GM18511 (cell line): ENCODE results near the gene MSN.
"Not testable (repeated sequence)": the region's sequence is repeated elsewhere in the genome, so short reads cannot be mapped to it uniquely, and the experiment has no call there.

Experiments used
- ATAC-seq: cut with Tn5 transposase; IDR thresholded peaks from one replicate; pipeline ENCODE4 v1.9.1; 2021; ENCODE audit warnings: mild to moderate bottlenecking, moderate library complexity; ENCODE audit not compliant: unreplicated experiment

Gene MSN

GRCh38 chrX:65667503-65668376 lies at the start of gene MSN:
Gene MSN, plus strand, starts transcription at chrX:65667654. Its CDS starts 188 bp downstream, at chrX:65667842.
- peak; percentile 76 for ATAC-seq

GRCh38 chrX:65620096-65620705 lies 47.3 kb upstream of the MSN start:
- ATAC-seq = not testable (repeated sequence)

- no peak for ATAC-seq
These were observed 36.7 kb upstream of the MSN start for GRCh38 chrX:65630771-65631170.

- ATAC-seq = no peak
These were observed 33.6 kb upstream of the MSN start for GRCh38 chrX:65633826-65634225.

GRCh38 chrX:65634732-65635131 lies 32.7 kb upstream of the MSN start:
- ATAC-seq = no peak

GRCh38 chrX:65635378-65635777 lies 32.1 kb upstream of the MSN start:
- no peak for ATAC-seq

- no peak for ATAC-seq
These were observed 31.6 kb upstream of the MSN start for GRCh38 chrX:65635822-65636221.

- ATAC-seq = not testable (repeated sequence)
These were observed 31.2 kb upstream of the MSN start for GRCh38 chrX:65636261-65636660.

GRCh38 chrX:65637335-65637734 lies 30.1 kb upstream of the MSN start:
- ATAC-seq = no peak

GRCh38 chrX:65642914-65643491 lies 24.5 kb upstream of the MSN start:
- no peak for ATAC-seq

- ATAC-seq = no peak
These were observed 23.9 kb upstream of the MSN start for GRCh38 chrX:65643531-65644052.

GRCh38 chrX:65644621-65645289 lies 22.7 kb upstream of the MSN start:
- ATAC-seq = no peak

- no peak for ATAC-seq
These were observed 19.7 kb upstream of the MSN start for GRCh38 chrX:65647801-65648200.

- no peak for ATAC-seq
These were observed 15.4 kb upstream of the MSN start for GRCh38 chrX:65652098-65652497.

GRCh38 chrX:65657009-65657441 lies 10.4 kb upstream of the MSN start:
- ATAC-seq = not testable (repeated sequence)

- ATAC-seq = no peak
These were observed 9.8 kb upstream of the MSN start for GRCh38 chrX:65657659-65658058.

- no peak for ATAC-seq
These were observed 9.2 kb upstream of the MSN start for GRCh38 chrX:65658229-65658628.

- ATAC-seq = no peak
These were observed 324 bp upstream of the MSN start for GRCh38 chrX:65667157-65667502.

GRCh38 chrX:65668377-65669310 lies 1.2 kb downstream of the MSN start:
- ATAC-seq = peak; percentile 53

GRCh38 chrX:65671286-65671685 lies 3.8 kb downstream of the MSN start:
- ATAC-seq = no peak
